ENCODE data around the gene NRP2. TPM values are rescaled to one million over a fixed set of nuclear protein-coding genes. Genes with fewer than 3 reads are reported as not detected.

Gene NRP2
- total RNA-seq, 1 donor from 2014 or later, result 27.8 TPM

DNA sequence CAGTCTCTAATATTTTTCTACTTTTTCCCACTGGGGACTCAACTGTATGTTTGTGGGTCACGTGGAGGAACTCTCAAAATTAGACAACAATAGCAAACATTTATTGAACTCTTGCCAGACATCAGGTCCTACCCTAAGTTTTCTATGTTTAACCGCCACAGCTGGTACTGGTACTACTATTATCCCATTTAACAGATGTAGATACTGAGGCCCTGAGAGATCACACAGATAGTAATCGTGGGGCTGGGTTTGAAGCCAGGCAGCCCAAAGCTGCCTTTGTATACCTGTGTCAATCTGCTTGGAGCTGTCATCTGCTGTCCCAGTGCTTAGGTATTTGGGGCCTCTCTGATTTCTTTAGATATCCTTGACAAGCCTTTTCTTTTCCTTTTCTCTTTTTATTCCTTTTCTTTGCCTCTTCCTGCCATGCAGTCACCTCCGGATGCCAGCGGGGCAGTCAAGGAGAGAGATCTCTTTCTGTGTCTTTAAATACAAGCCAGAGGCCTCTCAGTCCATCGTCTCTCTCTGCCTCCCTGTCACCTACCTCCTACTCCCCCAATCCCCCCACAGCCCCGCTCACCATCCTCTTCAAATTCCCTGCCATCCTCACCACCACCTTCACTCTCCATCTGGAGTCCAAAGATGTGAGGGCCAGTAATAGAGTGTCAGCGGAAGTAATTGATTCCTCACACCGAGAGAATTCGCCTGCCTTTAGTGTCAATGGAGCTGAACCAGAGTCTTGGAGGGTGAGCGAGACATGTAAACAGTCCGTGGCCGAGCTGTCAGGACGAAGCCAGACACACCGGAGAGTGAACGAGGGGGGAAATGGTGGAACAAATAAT is 23.4 kb downstream of the NRP2 start:
- peaks cover 68% of the 10 kb centered on the region for H3K4me1 ChIP-seq
- H3K27ac ChIP-seq, result no peak overlapping the region
- H2AFZ ChIP-seq (replicated peaks), result no peak overlapping the region
- H3K4me3 ChIP-seq, result no peak overlapping the region
- peaks cover 42% of the 10 kb centered on the region for H3K79me2 ChIP-seq (ENCODE audit: low read depth)
- no peaks in the 10 kb centered on the region for H4K20me1 ChIP-seq (ENCODE audit: low read depth)
- H3K27me3 ChIP-seq, result no peaks in the 10 kb centered on the region
- DNase-seq (ENCODE audit: low spot score), result no peak
- no peaks in the 10 kb centered on the region for H3K36me3 Mint-ChIP-seq
- H3K4me1 Mint-ChIP-seq, result peaks cover 50% of the 10 kb centered on the region
- peaks cover 12% of the 10 kb centered on the region for H3F3A ChIP-seq (ENCODE audit: low read depth)
- no peaks in the 10 kb centered on the region for H3K9me3 Mint-ChIP-seq
- no peak overlapping the region for H3K9ac ChIP-seq
- no peak overlapping the region for H3K4me3 Mint-ChIP-seq
- H3K36me3 ChIP-seq, result no peaks in the 10 kb centered on the region
- H3K4me2 ChIP-seq, result no peak overlapping the region
- peaks cover 12% of the 10 kb centered on the region for H3K27me3 Mint-ChIP-seq (ENCODE audit: insufficient read depth, low read depth)
- no peaks in the 10 kb centered on the region for H3K9me3 ChIP-seq (ENCODE audit: low read depth)
- TF ChIP-seq CTCF (IDR thresholded peaks at IDR 0.05) (no peak), EZH2 (IDR thresholded peaks at IDR 0.05) (no peak), EZH2phosphoT487 (IDR thresholded peaks at IDR 0.05) (no peak)
- no peak overlapping the region for H3K27ac Mint-ChIP-seq

- Mint-ChIP-seq H3K27ac (no peak overlapping the region), H3K9me3 (no peaks in the 10 kb centered on the region), H3K4me3 (no peak overlapping the region), H3K27me3 (ENCODE audit: insufficient read depth, low read depth) (peaks cover 15% of the 10 kb centered on the region), H3K36me3 (no peaks in the 10 kb centered on the region), H3K4me1 (peaks cover 59% of the 10 kb centered on the region)
- Histone ChIP-seq H3K27me3 (no peaks in the 10 kb centered on the region), H3F3A (ENCODE audit: low read depth) (peaks cover 11% of the 10 kb centered on the region), H3K9ac (no peak overlapping the region), H3K9me3 (ENCODE audit: low read depth) (no peaks in the 10 kb centered on the region), H3K4me3 (no peak overlapping the region), H2AFZ (replicated peaks) (no peak overlapping the region), H3K4me1 (peaks cover 61% of the 10 kb centered on the region), H4K20me1 (ENCODE audit: low read depth) (no peaks in the 10 kb centered on the region), H3K36me3 (no peaks in the 10 kb centered on the region), H3K27ac (no peak overlapping the region), H3K79me2 (ENCODE audit: low read depth) (peaks cover 40% of the 10 kb centered on the region), H3K4me2 (peak overlapping the region; percentile 6)
- TF ChIP-seq EZH2phosphoT487 (IDR thresholded peaks at IDR 0.05) (no peak), EZH2 (IDR thresholded peaks at IDR 0.05) (no peak)
- DNase-seq (ENCODE audit: low spot score), result no peak
Measured at GRCh38 chr2:205706769-205707381, 24.6 kb downstream of the NRP2 start.

DNA sequence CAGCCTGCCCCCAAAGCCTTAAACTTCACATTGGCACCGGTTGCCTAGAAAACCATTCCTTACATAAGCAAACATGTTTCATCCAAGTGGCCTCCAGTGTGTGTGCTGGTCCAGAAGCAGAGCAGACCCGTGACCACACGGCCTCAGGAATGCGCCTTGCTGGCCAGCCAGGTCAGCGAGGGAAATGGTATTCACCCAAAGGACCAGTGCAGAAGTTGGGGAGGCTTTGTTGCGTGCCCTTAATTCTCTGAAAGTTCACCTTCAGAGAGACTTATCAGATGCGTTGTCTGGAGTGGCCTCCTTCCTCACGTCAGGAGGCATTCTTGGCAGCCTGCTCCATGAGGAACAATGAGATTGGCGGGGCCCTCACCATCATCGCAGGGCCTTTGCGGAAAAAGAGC is 25.9 kb downstream of the NRP2 start:
- no peaks in the 10 kb centered on the region for H3K9me3 Mint-ChIP-seq
- H3K36me3 Mint-ChIP-seq, result no peaks in the 10 kb centered on the region
- peaks cover 63% of the 10 kb centered on the region for H3K4me1 ChIP-seq
- H3K27me3 ChIP-seq, result no peaks in the 10 kb centered on the region
- H3K27me3 Mint-ChIP-seq (ENCODE audit: insufficient read depth, low read depth), result peaks cover 17% of the 10 kb centered on the region
- no peak overlapping the region for H3K9ac ChIP-seq
- no peak for TF ChIP-seq CTCF (IDR thresholded peaks at IDR 0.05)
- TF ChIP-seq EZH2 (IDR thresholded peaks at IDR 0.05), result no peak
- no peak for TF ChIP-seq EZH2phosphoT487 (IDR thresholded peaks at IDR 0.05)
- peaks cover 27% of the 10 kb centered on the region for H3K79me2 ChIP-seq (ENCODE audit: low read depth)
- no peaks in the 10 kb centered on the region for H3K36me3 ChIP-seq
- H3K4me3 ChIP-seq, result no peak overlapping the region
- no peak overlapping the region for H3K27ac Mint-ChIP-seq
- DNase-seq (ENCODE audit: low spot score), result no peak
- H3K4me3 Mint-ChIP-seq, result no peak overlapping the region
- H4K20me1 ChIP-seq (ENCODE audit: low read depth), result no peaks in the 10 kb centered on the region
- no peak overlapping the region for H3K4me2 ChIP-seq
- peaks cover 24% of the 10 kb centered on the region for H3F3A ChIP-seq (ENCODE audit: low read depth)
- H3K4me1 Mint-ChIP-seq, result peaks cover 66% of the 10 kb centered on the region
- no peak overlapping the region for H2AFZ ChIP-seq (replicated peaks)
- H3K27ac ChIP-seq, result no peak overlapping the region
- no peaks in the 10 kb centered on the region for H3K9me3 ChIP-seq (ENCODE audit: low read depth)

DNA sequence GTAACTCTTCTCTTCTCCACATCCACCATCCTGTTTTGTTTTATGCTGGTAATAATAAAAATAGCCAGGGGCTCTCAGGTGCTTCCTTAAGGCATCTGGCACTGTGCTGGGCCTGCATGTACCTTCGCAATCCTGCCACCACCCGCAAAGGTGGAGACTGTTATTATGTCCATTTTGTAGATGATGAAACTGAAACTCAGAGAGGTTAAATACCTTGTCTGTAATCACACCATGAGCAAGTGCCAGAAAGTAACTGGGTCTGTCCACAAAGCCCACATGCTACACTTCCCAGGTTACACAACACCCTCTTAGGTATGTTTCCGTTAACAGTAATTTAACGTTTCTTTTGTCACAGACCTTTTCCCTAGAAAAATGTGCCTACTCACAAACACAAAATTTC is 27.0 kb downstream of the NRP2 start:
- Histone ChIP-seq H3K9me3 (ENCODE audit: low read depth) (no peaks in the 10 kb centered on the region), H4K20me1 (ENCODE audit: low read depth) (no peaks in the 10 kb centered on the region), H2AFZ (replicated peaks) (no peak overlapping the region), H3K4me2 (no peak overlapping the region), H3K36me3 (no peaks in the 10 kb centered on the region), H3K27ac (no peak overlapping the region), H3K79me2 (ENCODE audit: low read depth) (peaks cover 18% of the 10 kb centered on the region), H3K27me3 (no peaks in the 10 kb centered on the region), H3F3A (ENCODE audit: low read depth) (peaks cover 34% of the 10 kb centered on the region), H3K9ac (no peak overlapping the region), H3K4me3 (no peak overlapping the region), H3K4me1 (peaks cover 65% of the 10 kb centered on the region)
- peaks cover 71% of the 10 kb centered on the region for H3K4me1 Mint-ChIP-seq
- no peaks in the 10 kb centered on the region for H3K36me3 Mint-ChIP-seq
- H3K9me3 Mint-ChIP-seq, result no peaks in the 10 kb centered on the region
- TF ChIP-seq CTCF (IDR thresholded peaks at IDR 0.05), result no peak
- TF ChIP-seq EZH2 (IDR thresholded peaks at IDR 0.05), result no peak
- no peak for TF ChIP-seq EZH2phosphoT487 (IDR thresholded peaks at IDR 0.05)
- H3K27ac Mint-ChIP-seq, result no peak overlapping the region
- H3K4me3 Mint-ChIP-seq, result no peak overlapping the region
- H3K27me3 Mint-ChIP-seq (ENCODE audit: insufficient read depth, low read depth), result peaks cover 20% of the 10 kb centered on the region
- no peak for DNase-seq (ENCODE audit: low spot score)
